ENCODE results near the gene NPHP4. TPM values are rescaled to one million over a fixed set of nuclear protein-coding genes. Genes with fewer than 3 reads are reported as not detected.
A peak's percentile ranks its signal among the peaks of the same experiment; 100 is the strongest.

Gene NPHP4
- total RNA-seq, 2 donors from 2014 or later = 11.4 to 32.2 TPM

GRCh38 chr1:5985250-5985649 is 7.0 kb downstream of the NPHP4 start:
- 87% methylated on average over 11 of the region's 11 CpGs for WGBS
- TF ChIP-seq POLR2AphosphoS5 (IDR thresholded peaks at IDR 0.05) (no peak), POLR2A (IDR thresholded peaks at IDR 0.05) (no peak)
- TF ChIP-seq, protein P1, sequence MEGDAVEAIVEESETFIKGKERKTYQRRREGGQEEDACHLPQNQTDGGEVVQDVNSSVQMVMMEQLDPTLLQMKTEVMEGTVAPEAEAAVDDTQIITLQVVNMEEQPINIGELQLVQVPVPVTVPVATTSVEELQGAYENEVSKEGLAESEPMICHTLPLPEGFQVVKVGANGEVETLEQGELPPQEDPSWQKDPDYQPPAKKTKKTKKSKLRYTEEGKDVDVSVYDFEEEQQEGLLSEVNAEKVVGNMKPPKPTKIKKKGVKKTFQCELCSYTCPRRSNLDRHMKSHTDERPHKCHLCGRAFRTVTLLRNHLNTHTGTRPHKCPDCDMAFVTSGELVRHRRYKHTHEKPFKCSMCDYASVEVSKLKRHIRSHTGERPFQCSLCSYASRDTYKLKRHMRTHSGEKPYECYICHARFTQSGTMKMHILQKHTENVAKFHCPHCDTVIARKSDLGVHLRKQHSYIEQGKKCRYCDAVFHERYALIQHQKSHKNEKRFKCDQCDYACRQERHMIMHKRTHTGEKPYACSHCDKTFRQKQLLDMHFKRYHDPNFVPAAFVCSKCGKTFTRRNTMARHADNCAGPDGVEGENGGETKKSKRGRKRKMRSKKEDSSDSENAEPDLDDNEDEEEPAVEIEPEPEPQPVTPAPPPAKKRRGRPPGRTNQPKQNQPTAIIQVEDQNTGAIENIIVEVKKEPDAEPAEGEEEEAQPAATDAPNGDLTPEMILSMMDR (IDR thresholded peaks at IDR 0.05) = no peak
- Histone ChIP-seq H3K27me3 (replicated peaks; ENCODE audit: insufficient read depth) (no peaks in the 10 kb centered on the region), H3K9me3 (no peaks in the 10 kb centered on the region), H3K27ac (no peak overlapping the region), H3K36me3 (no peaks in the 10 kb centered on the region), H3K4me1 (replicated peaks) (no peaks in the 10 kb centered on the region), H3K4me3 (no peak overlapping the region)
- no peak for DNase-seq (ENCODE audit: low spot score)
- intact Hi-C loops (cut with DNase I) = no loop called here

- no peaks in the 10 kb centered on the region for H3K27me3 ChIP-seq (replicated peaks; ENCODE audit: insufficient read depth)
- H3K36me3 ChIP-seq = no peaks in the 10 kb centered on the region
- no peaks in the 10 kb centered on the region for H3K4me1 ChIP-seq (replicated peaks)
- H3K4me3 ChIP-seq = no peak overlapping the region
- no peaks in the 10 kb centered on the region for H3K9me3 ChIP-seq
- no peak for TF ChIP-seq POLR2AphosphoS5 (IDR thresholded peaks at IDR 0.05)
- TF ChIP-seq, protein P1 (IDR thresholded peaks at IDR 0.05) = no peak
- no peak for TF ChIP-seq POLR2A (IDR thresholded peaks at IDR 0.05)
- intact Hi-C loops (cut with DNase I) = no loop called here
- 86% methylated on average over 6 of the region's 6 CpGs for WGBS
- DNase-seq (ENCODE audit: low spot score) = no peak
- H3K27ac ChIP-seq = no peak overlapping the region
Measured at GRCh38 chr1:5983361-5984103, 8.7 kb downstream of the NPHP4 start.

- intact Hi-C loops (cut with DNase I) = no loop called here
Measured at GRCh38 chr1:5982868-5983267, 9.4 kb downstream of the NPHP4 start.

GRCh38 chr1:5982276-5982675 is 9.9 kb downstream of the NPHP4 start:
- H3K4me3 ChIP-seq = no peak overlapping the region
- DNase-seq (ENCODE audit: low spot score) = no peak
- WGBS = 86% methylated on average over 4 of the region's 4 CpGs
- TF ChIP-seq POLR2AphosphoS5 (IDR thresholded peaks at IDR 0.05) (no peak), POLR2A (IDR thresholded peaks at IDR 0.05) (no peak)
- TF ChIP-seq, protein P1 (IDR thresholded peaks at IDR 0.05) = no peak
- no peaks in the 10 kb centered on the region for H3K4me1 ChIP-seq (replicated peaks)
- H3K27me3 ChIP-seq (replicated peaks; ENCODE audit: insufficient read depth) = no peaks in the 10 kb centered on the region
- H3K36me3 ChIP-seq = no peaks in the 10 kb centered on the region
- intact Hi-C loops (cut with DNase I) = no loop called here
- no peaks in the 10 kb centered on the region for H3K9me3 ChIP-seq
- no peak overlapping the region for H3K27ac ChIP-seq

More at GRCh38 chr1:5982868-5983267, 9.4 kb downstream of the NPHP4 start:
- no peak overlapping the region for H3K4me3 ChIP-seq
- no peaks in the 10 kb centered on the region for H3K27me3 ChIP-seq (replicated peaks; ENCODE audit: insufficient read depth)
- 56% methylated on average over 5 of the region's 5 CpGs for WGBS
- no peaks in the 10 kb centered on the region for H3K4me1 ChIP-seq (replicated peaks)
- no peaks in the 10 kb centered on the region for H3K9me3 ChIP-seq
- TF ChIP-seq POLR2AphosphoS5 (IDR thresholded peaks at IDR 0.05) = peak; percentile 12
- TF ChIP-seq POLR2A (IDR thresholded peaks at IDR 0.05) = no peak
- H3K27ac ChIP-seq = no peak overlapping the region
- no peaks in the 10 kb centered on the region for H3K36me3 ChIP-seq
- DNase-seq (ENCODE audit: low spot score) = no peak

DNA sequence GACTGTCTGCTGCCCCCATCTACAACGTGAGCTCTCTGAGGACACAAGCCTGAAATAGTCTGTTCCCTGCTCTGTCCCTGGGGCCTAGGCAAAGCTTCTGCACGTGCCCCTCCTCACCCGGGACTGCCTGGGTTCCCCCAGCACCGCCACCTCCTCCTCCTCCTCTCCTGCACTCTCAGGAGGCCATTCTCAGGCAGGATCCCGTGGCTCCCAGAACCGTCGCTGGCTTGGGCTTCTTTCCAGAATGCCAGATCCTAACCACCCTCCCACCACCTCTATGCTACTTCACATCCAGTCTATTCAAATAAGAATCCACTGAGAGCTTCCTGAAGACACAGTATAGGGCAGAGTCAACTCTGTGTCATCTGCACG is 11.2 kb downstream of the NPHP4 start:
- no peak overlapping the region for H3K4me3 ChIP-seq
- WGBS = 68% methylated on average over 8 of the region's 8 CpGs

More for the DNA sequence above, 11.2 kb downstream of the NPHP4 start:
- intact Hi-C loops (cut with DNase I) = no loop called here
- H3K9me3 ChIP-seq = no peaks in the 10 kb centered on the region
- DNase-seq (ENCODE audit: low spot score) = no peak
- H3K4me1 ChIP-seq (replicated peaks) = no peaks in the 10 kb centered on the region
- no peak overlapping the region for H3K27ac ChIP-seq
- H3K36me3 ChIP-seq = no peaks in the 10 kb centered on the region
- TF ChIP-seq POLR2A (IDR thresholded peaks at IDR 0.05) (no peak), POLR2AphosphoS5 (IDR thresholded peaks at IDR 0.05) (no peak)
- TF ChIP-seq, protein P1 (IDR thresholded peaks at IDR 0.05) = no peak
- no peaks in the 10 kb centered on the region for H3K27me3 ChIP-seq (replicated peaks; ENCODE audit: insufficient read depth)
